Mucosa of descending colon (tissue), 3 donors: Measurements from ENCODE around the gene NKAIN1. TPM values are rescaled to one million over a fixed set of nuclear protein-coding genes. Genes with fewer than 3 reads are reported as not detected.

Source experiments
- ATAC-seq: fragments of 200-7000 bp; cut with Tn5 transposase; one replicate; pipeline ENCODE4 v1.9.1; 2020; ENCODE audit warnings: mild to moderate bottlenecking, moderate library complexity
- DNase-seq, 3 donors: peaks; one replicate each; pipeline ENCODE4 v3.0.0-alpha.2; 2020
- H3K36me3 ChIP-seq: fragments of 200-600 bp; one replicate; pipeline ENCODE4 v1.8.0; 2021; ENCODE audit warnings: low read depth, mild to moderate bottlenecking
- H3K4me1 ChIP-seq: fragments of 200-600 bp; one replicate; pipeline ENCODE4 v1.8.0; 2021; ENCODE audit warnings: low read depth, mild to moderate bottlenecking
- H3K4me3 ChIP-seq: fragments of 200-600 bp; one replicate; pipeline ENCODE4 v1.8.0; 2021; ENCODE audit warnings: mild to moderate bottlenecking
- H3K9me3 ChIP-seq: fragments of 200-600 bp; one replicate; pipeline ENCODE4 v1.8.0; 2021; ENCODE audit warnings: mild to moderate bottlenecking
- CTCF ChIP-seq: fragments of 200-600 bp; IDR thresholded peaks from one replicate; pipeline ENCODE4 v1.8.0; 2022; ENCODE audit warnings: antibody characterized with exemption, mild to moderate bottlenecking
- intact Hi-C, 2 donors: fragments of 100-400 bp; cut with DNase I in 1 of 2; cut with micrococcal nuclease in 1 of 2; formaldehyde crosslinking; loops; one replicate each; pipeline versions ENCODE4 v1.11.0 to v1.11.1; 2022; cut with DNase I, micrococcal nuclease
- total RNA-seq, 3 donors: library from RNA; stranded (reverse); fragmentation: NEBNext Ultra II Directional in 2 of 3; extraction: Animal tissue kit (Norgen Biotek cat#: 25700) in 2 of 3; gene quantifications; one replicate each; pipeline versions ENCODE4 v1.2.1 to v1.2.4, GENCODE V29; 2021 to 2023
- donor health status: DM: no; HTN: no; CAD: no; lungs with moderate emphysema.
- donor health status: DM: no; HTN: no; CAD: no.
- donor health status: DM: no; HTN: yes; CAD: no.

NKAIN1 gene
- total RNA-seq, 3 donors from 2014 or later: 0.35 TPM; not detected in 2

DNA sequence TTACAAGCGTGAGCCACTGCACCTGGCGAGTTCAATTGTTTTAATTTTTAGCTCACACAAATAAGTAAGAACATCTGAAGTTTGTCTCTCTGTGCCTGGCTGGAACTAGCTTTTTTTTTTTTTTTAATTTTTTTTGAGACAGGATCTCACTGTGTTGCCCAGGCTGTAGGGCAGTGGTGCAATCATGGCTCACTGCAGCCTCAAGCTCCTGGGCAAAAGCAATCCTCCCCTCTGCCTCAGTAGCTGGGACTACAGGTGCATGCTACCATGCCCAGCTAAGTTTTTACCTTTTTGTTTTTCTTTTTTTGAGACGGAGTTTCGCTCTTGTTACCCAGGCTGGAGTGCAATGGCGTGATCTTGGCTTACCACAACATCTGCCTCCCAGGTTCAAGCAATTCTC is 7.9 kb downstream of the NKAIN1 start:
- ATAC-seq: no peak
- no peak for TF ChIP-seq CTCF
- no peak overlapping the region for H3K4me3 ChIP-seq
- no peak for DNase-seq
- H3K4me1 ChIP-seq: no peaks in the 10 kb centered on the region
- H3K9me3 ChIP-seq: no peaks in the 10 kb centered on the region
- H3K36me3 ChIP-seq: no peaks in the 10 kb centered on the region
- intact Hi-C loops: no loop called here

DNA sequence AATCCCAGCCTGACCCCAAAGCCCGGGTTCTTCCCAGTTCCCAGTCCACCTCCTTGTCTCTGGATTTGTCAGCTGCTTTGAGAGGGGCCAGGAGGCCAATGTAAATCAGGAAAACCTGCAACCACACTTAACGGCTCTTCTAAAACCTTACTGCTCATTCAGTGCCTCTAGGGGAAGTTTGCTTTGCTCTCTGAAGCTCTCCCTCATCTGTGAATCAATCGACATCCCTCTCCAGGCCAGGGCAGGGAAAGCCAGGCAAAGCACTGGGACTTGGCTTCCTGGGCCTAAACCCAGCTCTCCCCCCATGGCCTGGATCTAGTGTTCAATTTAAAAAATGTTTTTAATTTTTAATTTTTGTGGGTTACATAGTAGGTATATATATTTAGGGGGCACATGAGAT is 9.3 kb downstream of the NKAIN1 start:
- no peak for TF ChIP-seq CTCF
- H3K9me3 ChIP-seq: no peaks in the 10 kb centered on the region
- H3K4me1 ChIP-seq: no peaks in the 10 kb centered on the region
- DNase-seq (no peak), ATAC-seq (no peak)
- intact Hi-C loops: no loop called here
- no peak overlapping the region for H3K4me3 ChIP-seq
- no peaks in the 10 kb centered on the region for H3K36me3 ChIP-seq

DNA sequence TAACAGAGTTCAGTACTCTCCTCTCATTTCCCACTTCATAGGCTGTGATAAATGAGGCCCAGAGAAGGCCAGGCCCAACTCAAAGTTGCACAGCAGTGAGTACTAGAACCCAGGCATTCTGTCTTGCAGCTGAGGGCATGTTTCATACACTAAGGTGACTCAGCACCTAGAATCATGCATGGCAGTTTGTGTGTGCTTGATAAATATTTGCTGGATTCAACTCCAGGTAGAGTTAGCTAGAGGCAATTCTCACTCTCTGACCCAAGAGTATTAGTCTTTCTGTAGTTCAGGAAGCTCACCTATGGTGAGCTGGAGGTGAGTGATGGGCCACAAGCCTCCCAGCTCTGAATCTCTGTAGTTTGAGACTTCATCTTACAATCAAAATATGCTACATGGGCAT is 10.7 kb downstream of the NKAIN1 start:
- no peak for TF ChIP-seq CTCF
- no peak overlapping the region for H3K4me3 ChIP-seq
- no peaks in the 10 kb centered on the region for H3K9me3 ChIP-seq
- ATAC-seq (no peak), DNase-seq (no peak)
- intact Hi-C loops: no loop called here
- peaks cover 7% of the 10 kb centered on the region for H3K4me1 ChIP-seq
- H3K36me3 ChIP-seq: no peaks in the 10 kb centered on the region

DNA sequence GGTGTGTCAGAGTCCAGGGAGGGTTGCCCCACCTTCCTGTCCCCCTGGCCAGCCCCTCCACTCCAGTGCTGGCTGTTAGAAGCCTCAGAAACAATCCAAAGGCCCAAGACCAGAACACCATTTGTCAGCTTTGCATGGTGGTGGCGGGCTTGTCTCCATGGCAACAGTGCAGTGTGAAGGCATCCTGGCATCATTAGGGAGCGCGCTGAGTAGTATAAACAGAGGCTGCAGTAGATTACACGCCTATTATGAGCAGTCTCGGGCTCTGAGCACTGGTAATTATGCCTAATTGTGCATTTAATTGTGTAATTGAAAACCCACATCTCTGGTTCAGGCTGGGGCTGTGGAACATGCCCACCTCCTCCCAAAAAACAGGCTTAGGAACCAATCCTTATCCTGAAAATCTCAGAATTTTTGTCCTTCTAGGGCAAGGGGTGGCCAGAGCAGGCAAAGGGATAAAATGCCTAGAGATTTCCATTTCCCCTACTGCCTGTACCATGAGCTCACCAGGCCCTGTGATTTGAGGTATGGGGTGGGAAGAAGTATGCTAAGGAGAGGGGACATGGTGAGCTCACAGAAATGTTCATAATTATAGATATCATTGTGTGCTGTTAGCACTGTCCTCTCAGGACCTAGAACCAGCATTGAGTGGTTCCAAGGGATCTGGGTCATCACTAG is 11.7 kb downstream of the NKAIN1 start:
- Histone ChIP-seq H3K36me3 (no peaks in the 10 kb centered on the region), H3K4me1 (peaks cover 10% of the 10 kb centered on the region), H3K9me3 (no peaks in the 10 kb centered on the region), H3K4me3 (no peak overlapping the region)
- DNase-seq (peak in 1 of 3 donors; percentile 1), ATAC-seq (no peak)
- intact Hi-C loops: no loop called here
- no peak for TF ChIP-seq CTCF

- peak; percentile 82 for ATAC-seq
- intact Hi-C loops: no loop called here
- Histone ChIP-seq H3K4me3 (no peak overlapping the region), H3K9me3 (no peaks in the 10 kb centered on the region), H3K36me3 (no peaks in the 10 kb centered on the region), H3K4me1 (peaks cover 10% of the 10 kb centered on the region)
- TF ChIP-seq CTCF: no peak
- peak; percentile 13 to 50 (median 45) for DNase-seq
Observed at GRCh38 chr1:31224068-31224467, 15.6 kb downstream of the NKAIN1 start.

DNA sequence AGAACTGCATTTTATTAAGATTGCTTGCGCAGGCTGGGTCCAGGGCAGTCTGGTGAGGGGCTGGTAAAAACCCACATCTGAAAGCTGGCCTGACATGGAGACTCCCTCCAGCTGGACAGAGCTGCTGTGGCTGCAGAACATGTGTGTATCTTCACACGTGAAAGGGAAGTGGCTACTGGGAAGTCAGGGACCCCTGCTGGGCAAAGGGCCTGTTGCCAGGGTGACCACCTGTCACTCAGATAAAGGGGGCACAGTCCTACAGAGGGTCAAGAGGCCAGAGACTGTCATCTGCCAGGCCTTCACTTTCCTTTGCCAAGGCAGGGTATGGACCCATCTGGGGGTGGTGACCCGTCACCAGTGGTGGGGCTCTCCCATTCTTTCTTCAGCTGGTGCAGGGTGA is 17.5 kb downstream of the NKAIN1 start:
- intact Hi-C loops: no loop called here
- Histone ChIP-seq H3K36me3 (no peaks in the 10 kb centered on the region), H3K4me3 (no peak overlapping the region), H3K4me1 (peaks cover 10% of the 10 kb centered on the region), H3K9me3 (no peaks in the 10 kb centered on the region)
- no peak for TF ChIP-seq CTCF
- DNase-seq: peak in 1 of 3 donors; percentile 21
- no peak for ATAC-seq
